ENCODE results near the gene MYH10.
"Not testable (repeated sequence)": the region's sequence is repeated elsewhere in the genome, so short reads cannot be mapped to it uniquely, and the experiment has no call there.

Gene MYH10

DNA sequence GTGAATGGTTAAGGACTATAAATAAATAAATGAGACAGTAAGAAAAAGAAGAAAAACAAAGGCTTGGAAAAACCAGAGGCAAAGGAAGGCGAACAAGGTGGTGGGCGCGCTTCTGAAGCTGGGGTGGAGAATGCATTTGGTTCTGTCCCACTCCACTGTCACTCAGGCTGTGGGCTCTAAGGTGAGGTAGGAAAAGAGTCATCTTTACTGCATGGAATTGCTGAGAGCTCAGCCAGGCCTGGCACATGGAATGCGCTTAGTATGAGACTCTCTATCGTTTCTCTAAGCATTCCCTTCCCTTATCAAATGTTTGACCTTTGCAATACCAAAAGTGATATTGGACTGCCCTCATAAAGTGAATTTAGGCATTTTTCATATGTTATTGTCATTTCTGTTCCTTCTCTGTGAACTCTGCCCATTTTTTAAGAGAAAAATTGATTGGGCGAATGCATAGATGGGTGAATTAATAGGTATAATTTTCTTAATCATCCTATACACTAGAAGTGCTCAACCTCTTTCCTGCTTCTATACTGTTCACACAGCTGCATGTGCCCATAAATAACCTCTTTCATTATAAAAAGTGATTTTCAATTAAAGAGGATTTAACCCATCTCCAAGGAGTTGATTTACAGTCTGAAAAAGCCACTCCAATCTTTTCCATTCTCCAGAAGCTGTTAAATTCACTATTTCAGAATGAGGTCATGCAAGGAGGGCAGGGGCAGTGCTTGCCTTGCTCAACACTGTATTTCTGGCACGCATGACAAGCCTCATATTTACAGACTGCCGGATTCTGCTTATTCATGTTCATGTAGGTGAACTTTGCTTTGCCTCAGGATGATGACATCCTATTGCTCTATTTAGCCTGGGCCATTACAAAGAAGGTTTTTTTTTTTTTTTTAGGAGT is 87.7 kb downstream of the MYH10 start:
- no peak for DNase-seq

DNA sequence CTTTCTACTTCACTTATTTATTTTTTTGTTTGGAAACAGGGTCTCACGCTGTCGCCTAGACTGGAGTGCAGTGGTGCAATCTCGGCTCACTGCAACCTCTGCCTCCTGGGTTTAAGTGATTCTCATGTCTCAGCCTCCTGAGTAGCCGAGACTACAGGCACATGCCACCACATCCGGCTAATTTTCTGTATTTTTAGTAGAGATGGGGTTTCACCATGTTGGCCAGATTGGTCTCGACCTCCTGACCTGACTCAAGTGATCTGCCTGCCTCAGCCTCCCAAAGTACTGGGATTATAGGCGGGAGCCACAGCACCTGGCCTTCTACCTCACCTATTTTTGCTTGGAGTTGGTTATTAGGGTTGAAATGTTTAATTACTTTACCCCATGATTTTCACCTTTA is 90.5 kb downstream of the MYH10 start:
- not testable (repeated sequence) for DNase-seq

DNA sequence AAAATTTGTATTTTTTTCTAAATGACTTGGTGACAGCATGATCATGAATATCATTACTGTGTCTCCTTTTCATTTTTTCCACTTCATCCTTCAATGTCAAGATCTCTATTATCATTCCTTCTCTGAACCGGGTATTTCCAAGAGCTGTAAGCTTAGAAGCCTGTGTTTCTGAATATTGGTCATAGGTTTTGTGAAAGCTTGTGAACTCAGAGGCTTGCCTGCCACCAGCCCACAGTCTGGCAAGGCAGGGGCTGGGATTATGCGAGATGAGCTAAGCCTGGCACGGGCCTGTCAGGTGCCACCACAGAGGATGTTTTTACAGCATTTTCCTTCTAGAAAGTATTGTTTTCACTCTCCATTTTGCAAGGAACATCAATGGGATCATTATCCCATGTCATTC is 92.8 kb downstream of the MYH10 start:
- DNase-seq, result no peak

DNA sequence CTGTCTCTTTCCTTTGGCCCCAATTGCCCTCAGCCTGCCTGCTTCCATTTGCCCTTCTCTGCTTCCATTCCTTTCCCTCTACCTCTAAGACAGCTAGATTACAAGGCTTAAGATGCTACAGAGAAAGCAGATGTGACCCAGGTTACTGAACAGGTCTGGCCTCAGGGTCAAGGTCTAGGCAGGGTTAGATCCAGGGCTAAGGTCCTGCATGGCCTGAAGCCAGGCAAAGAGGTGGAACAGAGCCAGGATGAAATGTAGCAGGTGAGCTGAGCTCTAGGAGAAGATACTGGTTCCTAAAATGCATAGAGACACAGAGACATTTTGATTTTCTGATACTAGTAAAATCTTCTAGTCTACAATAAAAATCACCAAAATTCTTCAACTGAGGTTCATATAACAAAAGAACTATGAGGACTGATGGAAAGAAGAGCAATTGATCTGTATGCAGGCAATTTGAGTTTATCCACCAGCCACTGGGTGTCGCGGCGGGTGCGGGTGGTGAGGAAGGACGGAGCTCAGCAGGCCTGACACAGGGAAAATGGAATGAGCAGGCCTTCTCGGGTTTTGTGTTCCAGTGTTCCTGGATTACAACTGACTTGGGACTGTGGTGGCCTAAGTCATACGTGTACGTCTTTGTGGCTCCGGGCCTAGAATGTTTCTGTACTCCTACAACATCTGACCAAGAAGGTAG is 95.9 kb downstream of the MYH10 start:
- DNase-seq, result no peak

DNA sequence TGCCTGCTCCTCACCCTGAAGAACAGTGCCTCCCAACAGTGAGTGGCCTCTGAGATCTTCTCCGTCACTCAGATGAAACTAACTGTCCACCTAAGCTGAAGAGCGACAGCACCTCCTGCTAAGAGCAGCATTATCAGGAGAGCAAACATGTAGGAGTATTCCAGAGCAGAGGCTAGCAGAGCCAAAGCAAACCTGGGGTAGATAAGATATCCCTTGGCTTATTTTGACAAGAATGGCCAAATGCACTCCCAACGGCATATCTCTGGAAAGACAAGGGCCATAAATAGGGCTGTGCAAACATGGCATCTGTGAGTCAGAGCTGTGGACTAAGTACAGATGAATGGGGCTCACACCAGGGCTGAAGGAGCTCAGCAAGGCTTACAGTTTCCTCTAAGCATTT is 98.5 kb downstream of the MYH10 start:
- no peak for DNase-seq

DNA sequence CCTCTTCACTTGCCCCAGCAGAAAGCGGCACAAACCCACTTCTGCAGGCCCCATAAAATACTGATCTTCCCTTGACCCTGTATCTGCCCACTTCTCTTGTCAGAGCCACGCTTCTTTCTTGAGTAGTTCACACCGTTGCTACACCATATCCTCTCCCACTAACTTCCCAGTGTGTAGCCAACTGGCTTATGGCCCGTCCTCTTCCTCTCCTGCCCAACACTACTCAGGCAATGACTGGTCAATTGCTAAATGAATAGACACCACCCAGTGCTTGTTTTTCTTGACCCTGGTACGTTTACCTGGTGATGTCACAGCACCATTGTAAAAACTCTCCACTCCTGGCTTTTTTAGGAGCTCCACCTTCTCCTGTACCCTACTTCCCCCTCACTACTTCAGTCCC is 107.9 kb downstream of the MYH10 start:
- DNase-seq, result no peak

DNA sequence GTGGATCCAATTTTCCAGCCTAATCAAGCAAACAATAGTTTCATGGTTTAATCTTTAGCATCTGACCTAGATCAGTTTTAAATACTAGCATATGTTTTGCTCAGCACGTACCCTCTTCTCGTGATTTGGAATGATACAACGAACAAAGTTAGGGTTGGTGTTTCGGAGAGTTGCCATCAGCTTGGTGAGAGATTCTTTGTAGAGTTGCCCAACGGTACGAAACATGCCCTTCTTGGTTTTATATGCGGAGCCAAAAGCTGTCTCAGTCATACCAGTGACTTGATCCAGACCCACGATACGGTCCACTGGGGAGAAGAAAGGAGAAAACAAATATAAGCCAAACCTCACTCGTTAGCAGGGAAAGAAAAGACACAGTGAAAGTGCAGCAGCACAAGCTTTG is 109.5 kb downstream of the MYH10 start:
- DNase-seq, result no peak

DNA sequence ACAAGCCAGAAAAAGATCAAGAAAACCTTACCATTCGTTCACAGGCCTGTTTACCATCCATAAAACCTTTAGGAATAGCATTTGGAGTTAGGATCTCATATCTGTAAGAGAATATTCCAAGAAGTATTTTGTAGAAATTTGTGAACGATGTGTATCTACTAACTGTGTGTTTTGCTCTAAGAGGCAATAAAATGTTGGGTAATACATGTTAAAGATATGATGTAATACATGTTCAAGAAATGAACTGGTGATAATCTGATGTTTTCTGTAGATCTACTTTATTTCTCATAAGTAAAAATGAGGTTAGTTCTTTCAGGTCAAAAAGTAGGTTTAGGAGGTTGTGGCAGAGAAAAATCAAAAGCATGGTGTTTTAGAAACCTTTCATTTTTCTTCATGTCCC is 111.7 kb downstream of the MYH10 start:
- DNase-seq, result no peak

DNA sequence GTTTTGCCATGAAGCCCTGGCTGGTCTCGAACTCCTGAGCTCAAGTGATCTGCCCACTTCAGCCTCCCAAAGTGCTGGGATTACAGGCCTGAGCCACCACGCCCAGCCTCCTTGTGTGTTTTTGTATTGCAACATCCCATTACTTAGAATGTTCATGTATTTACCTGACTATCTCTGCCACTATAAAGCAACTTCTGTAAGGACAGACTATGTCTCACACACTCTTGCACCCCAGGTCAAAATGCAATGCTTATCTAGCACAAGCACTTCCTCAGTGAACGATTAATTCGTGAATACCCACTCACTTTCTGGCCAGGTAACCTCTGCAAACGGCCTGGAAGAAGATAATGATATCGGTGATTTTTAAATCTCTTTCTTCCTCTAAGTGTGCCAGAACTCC is 112.2 kb downstream of the MYH10 start:
- DNase-seq, result no peak

DNA sequence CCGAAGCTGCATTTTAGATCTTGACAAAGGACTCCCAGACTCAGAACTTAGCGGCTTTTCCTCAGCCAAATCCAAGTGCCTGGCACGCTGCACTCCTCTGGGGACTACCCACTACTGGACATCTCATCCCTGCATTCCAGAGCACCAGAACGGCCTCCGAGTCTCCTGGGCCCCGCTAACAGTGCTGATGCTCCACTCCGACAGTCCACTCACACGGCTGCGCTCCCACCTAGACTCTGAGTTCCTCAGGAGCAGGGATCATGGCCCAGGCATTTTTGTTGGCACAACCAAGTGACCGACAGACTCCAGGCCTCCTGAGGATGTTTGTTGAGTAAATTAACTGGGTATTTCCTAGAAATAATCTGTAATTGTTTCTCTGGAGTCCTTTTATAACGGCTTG is 115.7 kb downstream of the MYH10 start:
- DNase-seq, result no peak

DNA sequence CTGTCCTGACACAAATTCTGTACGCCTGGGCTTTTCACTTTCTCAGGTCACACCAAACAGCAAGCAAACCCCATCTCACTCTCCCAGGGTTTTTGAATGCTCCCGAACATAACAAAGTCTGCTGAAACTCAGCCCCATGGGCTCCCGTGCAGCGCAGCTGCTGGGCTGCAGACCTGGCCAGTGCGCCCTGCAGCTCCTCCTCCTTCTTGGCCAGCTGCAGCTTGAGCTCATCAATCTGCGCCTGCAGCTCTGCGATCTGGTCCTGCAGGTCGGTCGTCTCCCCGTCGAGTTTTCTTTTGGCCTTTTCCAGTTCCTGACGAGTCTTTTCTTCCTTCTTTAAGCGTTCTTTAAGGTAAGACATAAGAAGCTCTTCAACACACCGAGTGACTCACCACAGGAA is 124.4 kb downstream of the MYH10 start:
- no peak for DNase-seq

DNA sequence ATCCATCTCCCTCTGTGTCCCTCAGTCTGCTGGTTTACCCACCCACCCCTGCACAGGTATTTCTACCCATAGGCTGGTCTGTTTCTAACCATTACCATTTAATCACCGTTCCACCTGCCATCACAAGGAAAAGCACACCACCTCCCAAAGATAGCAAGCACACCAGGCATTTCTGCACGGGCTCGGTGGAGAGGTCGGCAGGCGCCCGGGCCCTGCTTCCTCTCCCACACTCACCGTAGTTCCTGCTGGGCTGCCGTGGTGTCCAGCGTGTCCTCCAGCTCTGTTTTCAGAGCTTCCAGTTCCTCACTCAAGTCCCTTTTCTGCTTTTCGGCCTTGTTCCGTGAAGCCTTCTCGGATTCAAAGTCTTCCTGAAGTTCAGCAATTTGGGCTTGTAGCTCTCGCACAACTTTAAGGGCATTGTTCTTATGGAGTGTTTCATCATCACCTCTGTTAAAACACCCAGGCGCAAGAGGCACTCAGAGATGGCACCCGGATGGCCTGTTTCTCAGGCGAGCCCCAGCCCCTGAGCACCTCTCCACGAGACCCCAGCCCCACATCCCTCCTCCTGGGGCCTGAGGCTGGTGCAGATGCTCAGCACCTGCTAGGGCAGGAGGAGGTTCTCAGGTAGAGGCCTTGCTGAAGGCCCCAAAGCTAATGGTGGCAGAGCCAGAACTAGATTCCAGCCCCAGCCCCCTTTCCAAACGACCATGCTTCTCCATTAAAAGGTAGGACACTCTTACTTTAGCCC is 125.9 kb downstream of the MYH10 start:
- no peak for DNase-seq

DNA sequence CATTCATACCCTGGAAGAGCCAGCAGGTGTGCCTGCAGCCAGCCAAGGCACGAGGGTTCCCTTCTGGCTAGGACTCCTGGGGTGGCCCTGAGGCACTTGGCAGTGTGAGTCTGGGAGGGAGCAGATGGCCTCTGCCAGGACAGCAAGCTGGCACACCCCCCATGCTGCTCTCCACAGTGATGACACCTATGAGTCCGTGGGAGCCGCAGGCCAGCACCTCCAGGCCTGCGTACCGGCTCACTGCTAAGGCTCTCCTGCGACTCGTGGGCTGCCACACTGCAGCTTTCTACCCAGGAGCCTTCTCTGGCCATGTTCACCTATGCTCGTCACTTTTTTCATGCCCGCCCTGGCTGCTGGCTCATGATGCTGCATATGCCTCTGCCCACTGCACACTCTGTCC is 126.7 kb downstream of the MYH10 start:
- DNase-seq, result no peak

DNA sequence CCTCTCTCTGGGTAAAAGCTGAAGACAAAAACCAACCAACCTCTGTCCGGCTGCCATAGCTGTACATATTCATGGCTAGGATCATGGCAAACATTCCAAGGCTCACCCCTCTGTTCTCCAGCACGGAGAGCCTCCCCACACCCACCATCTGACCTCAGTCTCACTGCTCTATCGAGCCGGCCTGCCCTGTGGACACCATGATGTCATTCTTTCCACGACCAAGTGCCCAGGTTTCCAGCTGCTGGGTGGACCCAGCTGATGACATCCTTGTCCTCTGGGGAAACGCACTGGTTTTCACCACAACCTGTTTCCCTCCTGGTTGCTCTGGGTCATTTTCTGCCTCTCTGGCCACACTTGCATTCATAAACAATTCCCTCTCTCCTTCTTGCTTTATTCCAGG is 127.2 kb downstream of the MYH10 start:
- DNase-seq, result no peak

DNA sequence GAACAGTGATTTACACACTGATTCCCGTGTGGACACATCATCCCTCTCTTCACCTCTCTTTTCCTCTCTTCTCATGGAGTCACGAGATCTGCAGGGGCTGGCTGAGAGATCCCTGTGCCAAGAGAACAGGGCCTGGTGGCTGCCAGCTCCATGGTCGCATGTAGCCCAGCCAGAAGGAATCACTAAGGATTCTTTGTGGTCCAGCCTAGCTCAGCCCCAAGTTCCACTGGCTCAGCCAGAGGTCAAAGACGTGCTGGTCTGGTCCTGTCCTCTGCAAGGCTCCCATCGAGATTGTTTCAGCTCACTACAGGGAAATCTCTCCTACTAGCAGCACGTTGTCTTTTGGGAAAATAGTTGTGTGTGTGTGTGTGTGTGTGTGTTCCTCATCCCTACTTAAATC is 128.4 kb downstream of the MYH10 start:
- no peak for DNase-seq

DNA sequence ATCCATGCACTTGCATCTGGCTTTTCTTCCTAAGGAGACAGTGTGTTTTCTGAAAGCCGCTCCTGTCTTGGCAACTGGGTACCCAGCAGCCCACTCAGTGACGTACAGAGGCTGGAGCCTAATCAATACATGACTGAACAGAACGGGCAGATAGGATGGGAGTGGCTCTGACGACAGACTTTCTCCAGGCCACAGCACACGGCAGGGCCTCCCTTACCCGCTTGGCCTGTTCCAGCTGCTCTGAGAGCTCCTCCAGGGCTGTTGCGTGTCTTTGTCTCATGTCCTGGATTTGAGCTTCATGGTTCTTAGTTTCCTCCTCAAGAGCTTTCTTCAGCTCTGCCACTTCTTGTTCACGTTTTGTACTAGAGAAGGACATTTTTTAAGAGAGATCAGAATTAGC is 129.9 kb downstream of the MYH10 start:
- DNase-seq, result no peak

DNA sequence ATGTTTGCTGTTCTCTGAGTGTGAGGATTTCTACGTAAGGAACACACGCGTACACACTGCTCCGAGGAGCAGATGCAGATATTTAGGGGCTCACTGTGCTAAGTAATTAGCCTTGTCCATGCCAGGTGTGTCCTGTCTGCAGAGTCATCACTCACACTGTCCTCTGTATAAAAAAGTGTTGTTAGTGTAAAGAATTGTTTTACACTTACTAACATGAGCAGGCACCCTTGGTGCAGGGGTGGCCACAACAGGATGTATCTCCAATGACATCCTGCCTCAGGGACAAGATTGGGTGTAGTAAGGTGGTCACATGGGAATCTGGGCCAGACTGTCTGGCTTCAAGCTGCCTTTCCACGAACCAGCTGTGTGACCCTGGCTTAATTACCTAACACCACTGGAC is 130.9 kb downstream of the MYH10 start:
- DNase-seq, result no peak

DNA sequence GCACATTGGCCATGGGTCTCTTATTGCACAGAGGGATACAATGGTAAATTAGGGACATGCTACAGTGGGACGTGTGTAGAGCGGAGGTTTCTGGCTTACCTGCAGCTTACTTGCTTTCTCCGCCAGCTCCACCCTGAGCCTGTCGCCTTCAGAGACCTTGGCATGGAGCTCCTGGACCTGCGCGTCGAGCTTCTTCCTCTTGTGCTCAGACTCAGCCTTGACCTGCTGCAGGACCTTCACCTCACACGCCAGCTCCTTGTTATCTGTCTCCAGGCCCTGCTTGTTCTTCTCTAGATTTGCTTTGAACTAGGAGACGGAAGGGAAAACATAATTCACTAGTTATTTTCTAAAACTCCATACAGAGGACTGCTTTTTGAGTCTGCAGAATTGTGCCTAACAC is 131.4 kb downstream of the MYH10 start:
- DNase-seq, result no peak

DNA sequence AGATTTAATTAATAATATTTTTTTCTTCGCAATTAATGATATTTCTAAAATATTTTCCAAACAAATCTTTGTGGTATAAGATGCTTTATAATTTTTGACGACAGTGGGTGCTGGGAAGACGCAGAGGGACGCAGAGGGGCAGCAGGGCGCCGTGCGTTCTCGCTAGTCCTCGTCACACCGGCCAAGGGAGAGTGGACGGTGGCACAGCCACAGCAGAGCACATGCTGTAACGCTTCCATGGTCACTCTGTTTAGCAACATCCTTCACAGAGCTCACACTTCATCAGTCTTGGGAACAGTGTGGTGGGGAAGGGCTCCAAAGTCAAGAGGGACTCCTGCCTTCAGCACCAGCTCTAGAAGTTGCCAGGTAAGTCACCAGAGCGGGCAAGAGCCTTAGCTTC is 134.4 kb downstream of the MYH10 start:
- no peak for DNase-seq

DNA sequence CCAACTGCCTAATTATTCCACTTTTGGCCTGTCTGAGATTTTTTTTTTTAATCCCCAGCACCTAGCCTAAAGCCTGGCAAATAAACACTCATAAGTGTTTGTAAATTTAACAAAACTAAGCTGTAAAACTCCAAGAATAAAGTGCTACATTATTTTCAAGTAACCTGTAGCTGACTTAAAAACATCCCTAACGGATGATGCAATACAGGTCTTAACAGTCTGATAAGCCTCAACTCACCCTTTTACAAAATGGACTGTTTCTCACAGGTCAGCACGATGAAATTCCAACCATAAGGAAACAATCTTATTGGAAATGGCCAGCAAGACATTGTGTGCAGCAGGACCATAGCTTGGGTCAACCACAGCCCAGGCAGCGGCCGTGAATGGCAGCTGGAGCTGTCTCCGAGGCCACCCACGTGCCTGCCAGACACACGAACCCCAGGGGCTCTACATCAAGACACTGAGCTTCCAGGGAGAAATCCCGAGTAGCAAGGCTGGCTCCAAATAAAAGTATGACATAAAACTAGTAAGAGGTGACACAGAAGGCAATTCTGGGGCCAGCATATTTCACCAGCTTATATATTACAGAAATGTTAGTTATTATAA is 135.9 kb downstream of the MYH10 start:
- DNase-seq, result no peak

DNA sequence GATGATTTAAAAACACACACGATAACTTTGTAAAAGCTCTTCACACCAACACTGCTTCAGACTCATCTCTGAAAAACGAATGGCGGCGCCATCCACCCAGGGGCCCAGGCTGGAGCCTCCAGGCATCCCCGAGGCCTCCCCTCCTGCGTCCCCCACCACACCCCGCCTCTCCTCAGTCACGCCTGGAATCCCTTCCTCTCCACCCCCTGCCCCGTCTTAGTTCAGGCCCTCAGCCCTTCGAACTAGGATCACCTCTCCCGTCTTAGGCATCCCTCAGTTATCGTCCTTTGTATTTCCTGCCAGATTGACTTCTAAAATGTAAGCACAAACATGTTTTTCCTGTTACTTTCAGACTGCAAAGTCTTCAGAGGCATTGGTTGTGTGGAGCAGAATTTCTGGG is 136.5 kb downstream of the MYH10 start:
- DNase-seq, result no peak

DNA sequence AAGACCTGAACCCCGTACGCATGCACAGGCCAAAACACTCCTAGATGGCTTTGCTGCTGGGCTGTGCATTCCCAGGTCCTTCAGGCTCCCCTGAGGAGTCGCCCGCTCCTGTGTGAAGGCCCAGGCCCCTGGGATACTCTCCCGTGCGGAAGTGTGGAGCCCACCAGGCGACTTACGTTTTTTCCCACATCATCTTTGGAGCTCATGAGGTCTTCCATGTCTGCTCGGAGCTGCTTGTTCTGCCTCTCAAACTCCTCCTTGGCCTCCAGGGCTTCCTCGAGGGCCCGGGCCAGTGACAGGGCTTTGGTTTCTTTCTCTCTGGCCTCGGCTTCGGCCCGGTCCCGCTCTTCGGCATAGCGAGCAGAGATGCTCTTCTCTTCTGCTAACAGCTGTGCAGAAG is 138.4 kb downstream of the MYH10 start:
- no peak for DNase-seq

DNA sequence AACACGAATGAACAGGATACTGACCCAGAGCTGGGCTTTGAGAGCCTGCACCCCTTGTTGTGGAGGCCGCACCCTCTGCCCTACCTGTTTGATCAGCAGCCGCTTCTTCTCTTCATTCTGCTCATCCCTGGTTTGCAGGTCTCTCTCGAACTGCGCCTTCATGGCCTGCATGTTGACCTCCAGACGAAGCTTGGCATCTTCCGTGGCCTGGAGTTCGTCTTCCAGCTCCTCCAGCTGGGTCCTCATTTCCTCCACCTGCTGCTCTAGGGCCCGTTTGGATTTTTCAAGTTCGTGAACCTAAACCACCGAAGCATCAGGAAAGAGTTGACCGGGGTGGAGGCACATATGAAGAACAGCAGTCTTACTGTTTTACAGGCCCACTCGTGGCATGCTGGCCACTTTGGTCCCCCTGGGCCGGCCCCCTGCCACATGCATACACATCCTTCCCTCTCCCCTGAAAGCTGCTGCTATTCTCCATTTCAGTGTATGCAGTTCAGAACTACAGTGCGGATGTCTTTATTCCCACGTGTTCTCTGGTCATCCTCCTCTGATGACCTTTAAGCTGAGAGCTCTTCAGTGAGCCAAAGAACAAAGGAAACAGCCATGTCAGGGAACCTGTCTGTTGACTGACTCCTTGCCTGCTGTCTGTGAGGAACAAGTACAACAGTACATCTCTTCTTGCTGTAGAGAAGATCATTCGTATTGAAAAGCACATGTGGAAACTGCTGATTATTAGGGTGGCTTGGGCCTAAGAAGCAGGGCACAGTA is 140.1 kb downstream of the MYH10 start:
- no peak for DNase-seq
